SH-SY5Y (cell line): Measurements from ENCODE around the gene PPP1R13L.

Experiments used
- GATA2 ChIP-seq: IDR thresholded peaks from 2 replicates; pipeline ENCODE4 v1.6.1; 2011; ENCODE audit warnings: mild to moderate bottlenecking, low read depth, low read length
- GATA3 ChIP-seq: IDR thresholded peaks from 2 replicates; pipeline ENCODE4 v1.6.1; 2011; ENCODE audit warnings: low read depth, mild to moderate bottlenecking, low read length, moderate library complexity

GRCh38 chr19:45442408-45442777 is 37.5 kb upstream of the PPP1R13L start:
- TF ChIP-seq GATA2 (no peak), GATA3 (no peak)
